NCI-H748 (cell line): ENCODE data around the gene TCERG1L.
A peak's percentile ranks its signal among the peaks of the same experiment; 100 is the strongest.
"Not testable (repeated sequence)": the region's sequence is repeated elsewhere in the genome, so short reads cannot be mapped to it uniquely, and the experiment has no call there.

Experiments used
- DNase-seq: peaks from one replicate; lab custom pipeline; 2025; ENCODE audit not compliant: unreplicated experiment; lab: John Stamatoyannopoulos, UW

The TCERG1L gene

DNA sequence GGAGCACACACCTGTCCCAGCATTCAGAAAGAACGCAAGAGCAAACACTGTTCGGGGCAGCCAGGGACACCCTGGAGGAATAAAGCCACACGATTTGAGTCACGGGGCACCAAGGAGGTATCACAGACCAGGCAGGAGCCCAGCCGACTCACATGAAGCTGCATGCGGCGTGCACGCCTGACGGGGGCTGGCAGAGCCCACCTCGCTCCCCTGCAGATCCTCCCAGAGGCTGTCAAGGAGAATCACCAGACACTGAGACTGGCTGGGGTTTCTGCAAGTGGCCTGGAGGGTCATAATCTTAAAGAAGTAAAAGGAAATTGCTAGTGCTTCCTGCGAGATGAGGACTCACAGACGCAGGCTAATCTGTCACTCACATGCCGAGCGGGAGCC, 61.6 kb downstream of the TCERG1L start:
- DNase-seq = no peak

DNA sequence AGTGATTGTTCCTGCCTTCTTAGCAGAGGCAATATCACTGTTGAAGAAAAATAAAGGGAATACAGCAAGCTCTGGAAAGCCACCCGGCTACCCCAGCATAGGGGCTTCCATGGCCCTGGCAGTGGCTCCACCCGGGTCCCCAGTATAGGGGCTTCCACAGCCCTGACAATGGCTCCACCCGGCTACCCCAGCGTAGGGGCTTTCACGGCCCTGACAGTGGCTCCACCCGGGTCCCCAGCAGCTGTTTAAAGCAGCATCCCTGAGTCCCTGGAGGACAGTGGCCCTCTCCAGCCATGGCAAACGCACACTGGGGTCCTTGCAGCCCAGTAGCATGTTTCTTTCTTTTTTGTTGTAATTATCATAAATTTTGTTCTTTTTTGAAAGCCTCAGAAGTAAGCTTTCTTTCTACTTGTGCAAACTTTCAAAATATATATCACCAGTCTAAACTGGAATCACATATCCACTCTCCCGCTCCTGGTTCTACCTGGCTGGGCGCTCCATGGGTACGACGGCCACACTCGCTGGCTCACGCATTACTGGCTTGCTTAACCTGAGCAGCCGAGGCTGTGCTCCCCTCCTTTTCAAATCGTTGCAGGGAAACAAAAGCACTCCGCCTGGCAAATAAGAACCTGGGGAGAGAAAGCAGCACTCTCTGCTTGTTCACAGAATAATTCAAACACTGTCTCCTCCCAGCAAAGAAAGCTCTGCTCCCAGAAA, 62.1 kb downstream of the TCERG1L start:
- peak; percentile 79 for DNase-seq

DNA sequence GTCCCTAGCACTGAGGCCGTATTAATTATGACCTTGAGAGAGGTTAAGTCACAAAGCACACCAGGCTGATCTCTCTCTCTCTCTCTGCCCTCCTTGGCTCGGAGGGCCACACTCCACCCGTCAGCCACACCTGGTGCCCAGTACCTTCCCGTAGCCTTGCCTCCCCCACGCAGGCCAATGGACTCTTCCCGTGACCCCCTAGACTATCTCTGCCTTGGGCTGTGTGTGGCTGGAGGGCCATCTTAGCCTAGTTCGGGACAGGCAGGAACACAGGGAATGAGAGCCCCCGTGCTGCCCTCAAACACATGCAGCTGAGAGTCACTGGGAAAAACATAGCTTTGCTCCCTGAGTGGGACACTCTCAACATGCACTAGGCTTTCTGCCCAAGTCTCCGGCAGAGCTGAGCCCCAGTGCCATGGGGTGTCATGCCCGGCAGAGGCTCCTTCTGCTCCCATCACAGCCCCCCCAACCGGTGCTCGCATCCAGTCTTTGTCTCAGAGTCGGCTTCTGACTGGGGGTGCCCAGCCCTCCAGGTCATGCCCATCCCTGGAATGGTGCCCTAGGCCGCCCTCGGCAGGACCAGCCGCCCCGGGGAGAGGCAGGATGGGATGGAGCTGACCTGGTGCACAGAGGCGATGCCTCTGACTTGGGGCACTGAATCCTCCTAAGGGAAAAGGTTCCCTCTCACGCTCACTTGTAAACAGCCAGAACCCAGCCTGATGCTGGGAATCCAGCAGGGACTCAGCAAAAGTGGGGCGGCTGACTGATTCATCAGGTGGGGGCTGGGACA, 63.0 kb downstream of the TCERG1L start:
- no peak for DNase-seq

DNA sequence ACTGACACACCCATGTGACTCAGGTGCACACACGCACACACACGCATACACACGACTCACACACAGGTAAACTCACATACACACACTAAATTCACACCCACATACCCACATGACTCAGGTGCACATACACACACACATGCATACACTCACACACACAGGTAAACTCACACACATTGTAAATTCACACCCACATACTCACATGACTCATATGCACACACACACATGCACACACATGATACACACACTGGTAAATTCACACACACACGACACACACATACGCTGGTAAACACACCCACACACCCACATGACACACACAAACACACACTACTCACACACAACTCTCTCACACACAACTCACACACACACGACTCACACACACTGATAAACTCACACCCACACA, 63.6 kb downstream of the TCERG1L start:
- no peak for DNase-seq

DNA sequence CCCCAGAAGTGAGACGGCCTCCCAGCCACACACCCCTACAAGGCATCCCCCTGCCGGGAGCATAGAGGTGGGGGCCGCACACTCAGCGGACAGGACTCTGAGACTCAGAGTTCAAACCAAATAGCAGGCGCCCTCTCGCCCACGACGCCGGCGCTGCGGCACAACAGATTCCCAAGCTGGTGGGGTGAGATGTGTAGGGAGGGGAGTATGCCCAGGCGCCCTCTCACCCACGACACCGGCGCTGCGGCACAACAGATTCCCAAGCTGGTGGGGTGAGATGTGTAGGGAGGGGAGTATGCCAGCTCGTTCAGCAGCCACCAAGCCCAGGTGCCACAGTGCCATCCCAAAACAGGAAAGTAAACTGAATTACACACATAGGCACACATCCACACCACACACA, 64.7 kb downstream of the TCERG1L start:
- no peak for DNase-seq

DNA sequence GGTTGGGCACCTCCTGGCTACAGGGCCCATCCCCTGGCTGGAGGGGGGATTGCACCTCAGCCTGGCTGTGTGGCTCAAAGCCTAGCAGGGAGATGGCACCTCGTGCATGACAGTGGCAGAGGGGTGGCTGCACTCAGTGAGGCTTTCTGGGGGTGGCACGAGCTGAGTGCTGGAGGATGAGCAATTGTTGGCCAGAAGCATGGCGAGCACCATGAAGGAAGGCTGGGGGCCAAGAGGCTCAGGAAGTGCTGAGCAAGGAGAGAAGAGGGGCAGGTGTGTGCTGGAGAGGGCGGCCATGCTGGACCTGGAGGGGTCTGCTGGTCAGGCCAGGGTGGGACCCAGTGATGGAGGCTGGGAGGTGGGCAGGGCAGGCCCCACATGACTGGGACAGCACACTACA, 65.4 kb downstream of the TCERG1L start:
- DNase-seq = no peak

DNA sequence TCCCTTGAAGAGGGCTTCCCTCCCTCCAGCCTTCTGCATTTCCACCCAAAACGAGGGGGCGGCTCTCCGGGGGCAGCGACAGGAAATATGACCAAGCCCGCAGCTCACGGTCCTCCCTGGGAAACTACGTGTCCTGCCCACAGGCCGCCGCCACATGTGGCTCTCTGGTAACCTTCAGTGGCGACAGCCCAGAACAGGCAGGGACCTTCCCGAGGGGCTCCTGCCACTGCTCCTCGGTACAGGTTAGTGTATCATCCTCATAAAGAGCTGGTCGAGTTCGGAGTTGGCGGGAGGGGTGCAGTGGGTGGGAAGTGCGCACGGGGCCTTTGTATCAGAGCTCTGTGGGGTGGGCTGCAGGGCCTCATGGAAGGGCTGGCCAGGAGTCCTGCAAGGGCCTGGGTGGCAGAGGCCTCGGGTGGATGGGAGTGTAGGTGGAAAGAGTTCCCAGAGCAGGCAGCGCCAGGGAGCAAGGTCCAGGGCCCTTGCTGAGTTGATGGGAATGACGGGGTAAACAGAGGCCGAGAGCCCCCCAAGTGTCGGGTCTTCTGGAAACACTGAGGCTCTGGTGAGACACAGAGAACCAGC, 66.0 kb downstream of the TCERG1L start:
- DNase-seq = no peak

DNA sequence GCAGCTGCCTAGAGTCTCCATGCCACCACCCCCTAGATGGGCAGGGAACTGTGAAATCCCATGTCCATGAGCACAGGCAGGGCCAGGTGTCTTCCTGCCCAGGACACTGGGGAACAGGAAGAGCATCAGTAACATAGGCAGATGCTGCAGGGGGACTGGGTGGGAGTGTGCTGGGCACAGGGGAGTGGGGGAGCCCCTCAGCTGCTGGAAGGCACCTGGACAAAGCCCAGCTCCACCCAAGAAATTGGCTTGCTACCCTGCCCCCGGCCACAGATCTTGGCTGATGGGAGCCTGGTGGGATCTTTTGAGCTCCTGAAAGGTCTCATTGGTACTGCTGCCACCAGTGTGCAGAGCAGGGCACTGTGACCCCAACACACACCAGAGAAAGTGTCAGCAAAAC, 66.7 kb downstream of the TCERG1L start:
- DNase-seq = no peak

DNA sequence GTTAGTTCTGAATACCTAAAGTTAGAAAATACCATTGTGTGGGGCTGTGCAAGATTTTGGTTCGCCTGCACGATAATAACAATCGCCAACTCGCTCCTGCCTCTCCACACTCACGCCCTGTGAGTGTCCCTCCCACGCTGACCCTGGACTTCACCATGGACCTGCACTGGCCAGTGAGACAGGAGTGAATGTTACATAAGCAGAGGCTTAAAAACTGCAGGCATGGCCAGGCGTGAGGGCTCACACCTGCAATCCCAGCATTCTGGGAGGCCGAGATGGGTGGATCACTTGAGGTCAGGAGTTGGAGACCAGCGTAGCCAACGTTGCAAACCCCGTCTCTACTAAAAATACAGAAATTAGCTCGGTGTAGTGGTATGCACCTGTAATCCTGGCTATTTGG, 68.4 kb downstream of the TCERG1L start:
- DNase-seq = no peak

DNA sequence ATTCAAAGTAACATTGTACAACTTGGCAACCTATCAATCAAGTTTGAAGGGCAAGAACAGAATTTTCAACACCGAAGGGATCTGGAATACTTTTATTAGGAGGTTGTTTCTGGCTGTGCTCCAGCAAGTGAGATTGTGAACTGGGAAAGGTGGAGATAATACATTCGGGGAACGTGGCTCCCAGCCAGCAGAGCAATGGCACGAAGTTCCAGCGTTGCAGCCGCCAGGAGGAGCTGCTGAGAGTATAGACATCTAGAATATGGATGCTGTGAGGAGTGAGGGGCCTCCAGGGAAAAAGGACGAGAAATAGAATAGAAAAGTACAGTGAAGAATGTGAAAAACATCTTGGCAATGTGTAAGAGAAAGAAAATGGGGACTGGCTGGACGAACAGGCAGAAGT, 69.5 kb downstream of the TCERG1L start:
- DNase-seq = peak; percentile 26

DNA sequence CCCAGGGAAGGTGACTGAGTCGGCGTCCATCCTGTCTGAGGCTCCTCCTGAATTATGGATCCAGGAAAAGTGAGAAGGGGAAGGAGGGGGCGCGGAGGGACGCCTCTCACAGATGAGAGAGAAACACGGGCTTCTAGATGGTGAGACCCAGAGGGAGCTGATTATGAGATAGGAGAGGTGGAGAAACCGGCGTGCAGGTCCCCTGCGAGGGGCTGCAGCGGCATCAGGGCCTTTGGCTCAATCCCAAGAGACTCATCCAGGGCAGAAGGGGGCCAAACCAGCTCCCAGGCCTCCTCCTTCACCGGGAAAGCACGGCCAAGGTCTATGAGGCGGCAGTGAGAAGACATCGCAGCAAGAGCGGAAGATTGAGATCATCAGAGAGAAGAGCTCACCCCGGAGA, 70.8 kb downstream of the TCERG1L start:
- no peak for DNase-seq

DNA sequence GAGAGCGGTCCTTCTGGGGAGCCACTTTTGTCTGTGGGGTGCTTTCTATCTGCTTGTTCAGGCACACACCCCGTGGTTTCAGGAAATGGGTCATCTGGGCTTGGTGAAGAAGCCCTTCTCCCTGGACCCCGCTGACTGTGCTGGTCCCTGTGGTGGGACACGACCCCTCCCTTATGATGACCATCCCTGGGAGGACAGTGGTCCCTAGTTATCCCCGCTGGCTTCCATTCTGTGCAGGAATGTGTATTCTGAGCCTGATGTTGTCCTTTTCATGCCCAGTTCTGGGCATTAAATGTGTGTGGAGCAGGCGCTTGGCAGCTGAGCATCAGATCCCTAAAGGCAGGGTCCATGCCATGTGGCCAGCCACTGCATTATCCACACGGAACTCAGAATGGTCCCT, 71.6 kb downstream of the TCERG1L start:
- DNase-seq = no peak

DNA sequence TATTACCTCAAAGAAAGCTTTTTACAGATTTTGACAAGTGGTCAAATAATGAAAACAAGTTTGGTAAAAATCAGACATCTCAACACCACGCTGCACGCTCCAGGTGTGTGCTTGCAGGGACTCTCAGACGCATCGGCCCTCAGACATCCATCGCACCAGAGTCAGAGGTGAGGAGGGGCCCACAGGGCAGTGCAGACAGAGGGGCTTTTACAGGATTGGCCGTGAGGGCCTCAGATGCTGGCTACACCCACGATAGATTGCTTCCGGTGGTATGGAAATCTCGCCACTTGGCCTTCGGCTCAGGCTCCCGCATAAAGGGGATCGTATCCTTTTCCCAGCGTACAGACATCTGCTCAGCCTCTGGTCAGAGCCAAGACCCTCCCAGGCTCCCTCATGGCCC, 72.1 kb downstream of the TCERG1L start:
- no peak for DNase-seq

DNA sequence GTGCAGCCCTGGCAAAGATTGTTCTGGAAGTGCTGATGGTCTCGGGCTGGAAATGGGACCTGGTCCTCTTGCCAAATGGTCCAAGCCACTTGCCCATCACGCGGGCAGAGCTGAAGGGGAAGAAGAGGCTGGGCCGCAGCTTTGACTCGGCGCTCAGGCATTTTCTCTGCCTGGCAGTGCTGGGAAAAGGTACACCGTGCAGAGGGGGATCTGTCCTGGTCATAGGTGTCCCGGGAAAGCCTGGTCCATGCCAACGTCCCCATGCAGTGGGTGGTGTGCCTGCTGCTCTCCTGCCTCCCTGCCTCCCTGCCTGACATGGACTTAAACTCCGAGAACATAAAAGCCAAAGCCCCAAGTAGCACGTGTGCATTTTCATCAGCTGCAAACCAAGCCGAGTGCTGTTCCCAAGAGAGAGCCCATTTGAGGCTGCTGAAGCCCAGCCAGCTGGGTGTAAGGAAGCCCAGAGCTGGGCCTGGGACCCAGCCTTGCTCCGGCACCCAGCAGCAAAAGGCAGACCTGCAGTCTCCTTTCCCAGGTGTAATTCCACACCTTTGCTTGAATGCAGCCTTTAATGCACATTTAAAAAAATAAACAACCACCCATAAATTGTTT, 72.7 kb downstream of the TCERG1L start:
- no peak for DNase-seq

DNA sequence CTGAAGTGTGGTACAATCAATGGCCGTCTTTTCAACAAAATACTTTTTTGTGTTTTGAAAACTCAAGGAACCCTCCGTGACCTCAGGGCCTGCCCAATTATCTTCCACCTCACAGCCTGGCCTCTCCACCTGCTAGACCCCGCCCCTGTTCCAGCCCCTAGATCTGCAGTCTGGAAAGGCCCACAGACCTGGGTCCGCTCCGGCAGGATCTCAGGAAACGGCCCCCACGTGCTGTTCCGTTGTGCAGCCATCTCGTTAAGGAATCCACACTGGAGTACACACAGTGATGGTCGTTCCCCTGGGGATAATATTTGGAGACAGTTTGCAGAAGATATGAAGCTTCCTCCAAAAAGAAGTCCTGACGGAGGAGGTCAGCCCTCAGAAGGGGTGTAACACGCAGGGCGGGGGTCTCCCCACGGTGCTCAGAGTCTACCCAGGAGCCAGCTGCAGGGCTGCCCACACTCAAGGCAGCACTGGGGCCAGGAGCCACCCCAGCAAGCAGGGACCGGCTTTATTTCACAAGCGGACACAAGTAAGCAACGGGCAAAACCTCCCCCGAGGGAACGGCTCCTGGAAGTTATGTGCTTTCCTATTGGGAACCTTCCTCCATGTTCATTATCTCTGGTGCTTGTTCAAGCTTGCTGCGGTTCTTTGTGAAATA, 73.4 kb downstream of the TCERG1L start:
- DNase-seq = no peak

DNA sequence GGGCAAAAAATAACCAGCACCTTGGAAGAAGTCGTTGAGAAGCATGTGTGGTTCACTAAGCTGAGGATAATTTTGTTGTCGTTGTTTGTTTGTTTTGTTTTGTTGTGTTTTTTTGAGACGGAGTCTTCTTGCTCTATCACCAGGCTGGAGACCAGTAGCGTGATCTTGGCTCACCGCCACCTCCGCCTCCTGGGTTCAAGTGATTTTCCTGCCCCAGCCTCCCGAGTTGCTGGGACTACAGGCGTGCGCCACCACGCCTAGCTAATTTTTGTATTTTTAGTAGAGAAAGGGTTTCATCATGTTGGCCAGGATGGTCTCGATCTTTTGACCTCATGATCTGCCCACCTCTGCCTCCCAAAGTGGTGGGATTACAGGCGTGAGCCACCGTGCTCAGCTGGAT, 76.9 kb downstream of the TCERG1L start:
- not testable (repeated sequence) for DNase-seq

DNA sequence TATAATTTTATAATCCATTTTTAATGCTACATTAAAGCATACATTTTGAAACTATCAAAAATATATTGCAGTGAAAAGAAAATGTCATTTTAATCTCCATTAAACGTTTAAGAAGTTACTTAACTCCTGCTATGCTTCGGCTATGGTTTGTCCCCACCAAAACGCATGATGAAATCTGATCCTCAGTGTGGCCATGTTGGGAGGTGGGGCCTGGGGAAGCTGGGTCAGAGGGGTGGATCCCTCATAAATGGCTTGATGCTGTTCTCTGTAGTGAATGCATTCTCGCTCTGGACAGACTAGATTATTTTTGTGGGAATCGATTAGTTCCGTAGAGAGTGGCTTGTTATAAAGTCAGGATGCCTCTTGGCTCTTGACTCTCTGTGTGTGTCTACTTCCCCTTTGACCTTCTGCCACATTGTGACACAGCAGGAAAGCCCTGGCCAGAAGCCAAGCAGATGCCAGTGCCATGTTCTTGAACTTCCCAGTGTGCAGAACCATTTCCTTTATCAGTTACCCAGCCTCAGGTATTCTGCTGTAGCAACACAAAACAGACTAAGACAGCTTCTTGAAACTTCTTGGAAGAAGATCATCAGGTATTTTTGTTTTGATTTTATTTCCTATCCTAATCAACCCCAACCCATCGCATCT, 77.8 kb downstream of the TCERG1L start:
- peak; percentile 81 for DNase-seq

DNA sequence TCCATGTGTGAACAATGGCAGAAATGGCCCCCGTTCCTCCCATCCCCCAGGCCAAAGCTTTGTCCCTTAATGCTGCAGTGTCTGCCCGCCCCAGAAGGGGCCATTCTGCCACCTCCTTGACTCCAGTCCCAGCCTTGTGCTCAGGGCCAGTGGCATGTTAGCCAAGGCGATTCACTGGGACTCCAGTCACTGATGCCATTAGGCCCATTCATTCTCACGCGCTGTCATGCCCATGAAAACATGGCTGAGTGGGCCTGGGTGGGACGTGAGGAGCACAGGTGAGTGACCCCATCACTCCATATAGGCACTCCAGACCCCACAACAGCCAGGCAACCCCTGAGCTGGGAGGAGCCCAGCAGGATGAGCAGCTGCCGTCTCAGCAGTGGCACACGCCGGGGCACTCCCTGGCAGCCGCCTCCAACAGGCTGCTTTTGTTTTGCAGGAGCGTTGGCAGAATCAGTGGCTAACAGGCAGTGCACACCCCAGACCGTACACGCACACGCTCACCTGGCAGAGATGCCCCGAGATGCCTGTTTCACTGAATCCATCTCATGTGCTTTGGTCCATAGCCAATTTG, 79.5 kb downstream of the TCERG1L start:
- DNase-seq = peak; percentile 81

DNA sequence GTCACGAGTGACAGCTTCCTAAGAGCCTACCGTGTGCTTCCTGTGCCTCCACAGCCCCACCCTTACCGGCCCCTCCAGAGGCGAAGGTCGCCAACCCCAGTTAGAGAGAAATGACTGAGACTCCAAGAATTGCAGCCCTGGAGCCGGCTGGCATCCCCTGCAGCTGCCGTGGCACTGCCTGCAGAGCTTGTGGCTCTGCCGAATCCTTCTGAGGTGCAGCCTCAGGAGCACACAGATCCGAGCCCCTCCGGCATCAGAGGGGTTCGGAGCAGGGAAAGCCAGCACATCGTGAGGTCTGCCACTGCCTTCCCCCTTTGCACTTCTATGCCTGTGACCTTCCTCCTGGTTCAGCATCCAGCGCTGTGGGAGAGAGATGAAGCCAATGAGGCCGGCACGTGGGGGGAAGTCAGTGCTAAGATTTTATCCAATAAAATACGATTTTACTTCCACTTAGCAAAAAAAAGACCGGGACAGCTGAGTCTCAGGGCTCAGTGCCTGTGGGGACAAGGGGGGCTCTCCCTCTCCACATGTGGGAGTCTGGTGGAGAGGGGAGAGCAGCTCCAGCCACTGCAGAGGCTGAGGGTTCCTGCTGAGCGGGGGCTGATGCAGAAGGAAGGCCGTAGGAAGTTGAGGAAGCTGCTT, 80.1 kb downstream of the TCERG1L start:
- DNase-seq = no peak
